ENCODE results near the gene ARHGAP15. TPM values are rescaled to one million over a fixed set of nuclear protein-coding genes. Genes with fewer than 3 reads are reported as not detected.

ARHGAP15 gene
- total and polyA plus RNA-seq, 5 donors from 2014 or later, result 242 to 285 (median 260) TPM

DNA sequence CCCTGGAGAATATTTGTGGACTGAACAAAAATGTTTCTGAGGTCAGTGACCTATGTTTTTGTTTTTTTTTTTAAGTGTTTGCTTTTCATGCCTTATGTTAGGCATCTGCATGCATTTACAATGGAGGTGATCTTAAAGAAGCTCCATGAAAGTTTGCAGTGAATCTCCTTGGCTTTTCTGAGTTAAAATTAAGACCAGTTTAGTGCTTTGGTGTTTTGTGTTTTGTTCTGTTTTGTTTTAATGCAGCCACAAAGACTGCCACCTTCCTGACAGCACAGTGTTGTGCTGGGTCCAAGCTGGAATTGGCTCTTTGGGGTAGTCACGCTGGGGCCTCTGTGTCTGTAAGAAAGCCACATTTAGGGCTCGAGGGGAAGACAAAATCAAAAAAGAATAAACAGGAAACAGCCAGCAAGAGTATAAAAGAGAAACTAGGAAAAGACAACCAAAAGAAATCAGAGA is 396.2 kb downstream of the ARHGAP15 start:
- H3K27me3 Mint-ChIP-seq, result no peaks in the 10 kb centered on the region
- peaks cover 22% of the 10 kb centered on the region for H3K36me3 ChIP-seq (ENCODE audit: control insufficient read depth, insufficient read depth, low read length)
- H3K4me1 ChIP-seq (ENCODE audit: control insufficient read depth, insufficient read depth, low read length, poor library complexity, severe bottlenecking), result peaks cover 13% of the 10 kb centered on the region
- peak in 1 of 3 donors; percentile 5 for DNase-seq
- H3K36me3 Mint-ChIP-seq, result peaks cover 53% of the 10 kb centered on the region
- peaks cover 46 to 64% (median 51%) of the 10 kb centered on the region in 4 donors for H3K4me1 Mint-ChIP-seq
- H3K27me3 ChIP-seq (ENCODE audit: control insufficient read depth, insufficient read depth, low read length), result no peaks in the 10 kb centered on the region
- peak overlapping the region in 2 of 4 donors; percentile 32 to 49 for H3K4me3 Mint-ChIP-seq
- no peak for ATAC-seq (ENCODE audit: low read depth in 2 of 2)
- no peak overlapping the region for H3K27ac ChIP-seq (ENCODE audit: insufficient read depth, low read length, poor library complexity, severe bottlenecking)
- no peaks in the 10 kb centered on the region for H3K9me3 Mint-ChIP-seq
- peak overlapping the region in 2 of 3 donors; percentile 33 to 81 for H3K27ac Mint-ChIP-seq
- H3K4me3 ChIP-seq (ENCODE audit: low read depth, low read length), result no peak overlapping the region
- H3K9me3 ChIP-seq (ENCODE audit: control insufficient read depth in 2 of 2, low read length in 2 of 2), result no peaks in the 10 kb centered on the region

GRCh38 chr2:143526498-143526897 is 397.3 kb downstream of the ARHGAP15 start:
- Mint-ChIP-seq H3K27me3 (no peaks in the 10 kb centered on the region), H3K4me3 (no peak overlapping the region), H3K9me3 (no peaks in the 10 kb centered on the region), H3K36me3 (peaks cover 45% of the 10 kb centered on the region), H3K27ac (peak overlapping the region in 1 of 3 donors; percentile 18), H3K4me1 (peaks cover 46 to 62% (median 51%) of the 10 kb centered on the region in 4 donors)
- DNase-seq, result no peak
- no peaks in the 10 kb centered on the region for H3K9me3 ChIP-seq (ENCODE audit: control insufficient read depth in 2 of 2, low read length in 2 of 2)
- no peak overlapping the region for H3K27ac ChIP-seq (ENCODE audit: insufficient read depth, low read length, poor library complexity, severe bottlenecking)
- H3K4me1 ChIP-seq (ENCODE audit: control insufficient read depth, insufficient read depth, low read length, poor library complexity, severe bottlenecking), result peaks cover 13% of the 10 kb centered on the region
- no peak for ATAC-seq (ENCODE audit: low read depth in 2 of 2)
- H3K36me3 ChIP-seq (ENCODE audit: control insufficient read depth, insufficient read depth, low read length), result peaks cover 13% of the 10 kb centered on the region
- no peak overlapping the region for H3K4me3 ChIP-seq (ENCODE audit: low read depth, low read length)
- H3K27me3 ChIP-seq (ENCODE audit: control insufficient read depth, insufficient read depth, low read length), result no peaks in the 10 kb centered on the region

DNA sequence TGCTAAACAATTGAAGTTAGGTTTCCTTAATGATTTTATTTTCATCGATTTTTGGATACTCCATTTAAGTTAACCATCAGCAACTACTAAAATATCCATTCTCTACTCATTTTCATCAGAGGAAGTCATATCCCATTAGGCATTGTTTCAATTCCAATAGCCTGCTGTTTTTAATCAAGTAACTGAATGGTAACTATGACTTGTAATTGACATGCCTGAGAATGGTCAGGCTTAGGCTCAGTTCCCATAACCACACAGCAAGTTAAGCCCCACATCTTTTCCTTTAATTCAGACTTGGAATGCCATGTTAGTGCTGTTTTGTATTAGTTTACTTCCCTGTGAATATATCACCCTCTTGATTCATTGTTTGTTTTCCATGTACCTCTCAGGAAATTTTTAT is 398.8 kb downstream of the ARHGAP15 start:
- no peaks in the 10 kb centered on the region for H3K9me3 ChIP-seq (ENCODE audit: control insufficient read depth in 2 of 2, low read length in 2 of 2)
- no peak for ATAC-seq (ENCODE audit: low read depth in 2 of 2)
- no peak for DNase-seq
- peaks cover 13% of the 10 kb centered on the region for H3K4me1 ChIP-seq (ENCODE audit: control insufficient read depth, insufficient read depth, low read length, poor library complexity, severe bottlenecking)
- Mint-ChIP-seq H3K27ac (no peak overlapping the region), H3K27me3 (no peaks in the 10 kb centered on the region), H3K4me1 (peaks cover 39 to 47% (median 42%) of the 10 kb centered on the region in 4 donors), H3K4me3 (no peak overlapping the region), H3K9me3 (no peaks in the 10 kb centered on the region), H3K36me3 (peaks cover 33% of the 10 kb centered on the region)
- no peak overlapping the region for H3K27ac ChIP-seq (ENCODE audit: insufficient read depth, low read length, poor library complexity, severe bottlenecking)
- no peak overlapping the region for H3K4me3 ChIP-seq (ENCODE audit: low read depth, low read length)
- no peaks in the 10 kb centered on the region for H3K27me3 ChIP-seq (ENCODE audit: control insufficient read depth, insufficient read depth, low read length)
- H3K36me3 ChIP-seq (ENCODE audit: control insufficient read depth, insufficient read depth, low read length), result peaks cover 16% of the 10 kb centered on the region

DNA sequence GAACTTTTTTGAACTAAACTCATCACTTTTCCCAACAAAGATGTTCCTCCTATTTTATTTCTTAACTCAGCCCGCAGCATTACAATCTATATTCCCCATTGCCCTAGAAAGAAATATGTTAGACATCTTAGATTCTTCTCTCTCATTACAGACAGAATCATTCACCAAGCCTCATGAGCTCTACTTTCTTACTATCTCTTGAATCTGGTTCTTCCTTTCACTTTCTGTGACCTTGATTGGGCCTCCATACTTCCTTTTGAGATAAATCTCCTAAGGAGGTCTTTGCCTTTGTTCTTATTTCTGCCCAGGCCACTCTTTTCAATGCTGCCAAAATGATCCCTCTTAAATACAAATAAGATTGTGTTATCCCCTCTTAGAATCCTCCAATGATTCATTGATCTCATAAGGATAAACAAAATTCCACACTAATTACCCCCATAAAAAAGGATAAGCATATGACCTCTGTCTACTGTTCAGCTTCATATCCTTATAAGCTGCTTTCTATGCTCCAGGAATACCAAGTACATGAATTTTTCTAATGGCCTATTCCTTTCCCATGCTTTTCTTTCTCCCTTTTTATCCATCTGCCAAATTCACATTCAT is 400.0 kb downstream of the ARHGAP15 start:
- no peak overlapping the region for H3K27ac ChIP-seq (ENCODE audit: insufficient read depth, low read length, poor library complexity, severe bottlenecking)
- no peaks in the 10 kb centered on the region for H3K27me3 Mint-ChIP-seq
- H3K36me3 Mint-ChIP-seq, result peaks cover 40% of the 10 kb centered on the region
- H3K9me3 Mint-ChIP-seq, result peaks cover 0 to 3% (median 0%) of the 10 kb centered on the region in 7 donors
- H3K27me3 ChIP-seq (ENCODE audit: control insufficient read depth, insufficient read depth, low read length), result no peaks in the 10 kb centered on the region
- H3K4me1 ChIP-seq (ENCODE audit: control insufficient read depth, insufficient read depth, low read length, poor library complexity, severe bottlenecking), result peaks cover 9% of the 10 kb centered on the region
- H3K4me3 Mint-ChIP-seq, result no peak overlapping the region
- H3K9me3 ChIP-seq (ENCODE audit: control insufficient read depth in 2 of 2, low read length in 2 of 2), result no peaks in the 10 kb centered on the region
- peak overlapping the region; percentile 23 to 29 (median 28) for H3K27ac Mint-ChIP-seq
- ATAC-seq (ENCODE audit: low read depth in 2 of 2) (no peak), DNase-seq (peak in 1 of 3 donors; percentile 17)
- peaks cover 21% of the 10 kb centered on the region for H3K36me3 ChIP-seq (ENCODE audit: control insufficient read depth, insufficient read depth, low read length)
- peaks cover 33 to 38% (median 36%) of the 10 kb centered on the region in 4 donors for H3K4me1 Mint-ChIP-seq
- H3K4me3 ChIP-seq (ENCODE audit: low read depth, low read length), result no peak overlapping the region

DNA sequence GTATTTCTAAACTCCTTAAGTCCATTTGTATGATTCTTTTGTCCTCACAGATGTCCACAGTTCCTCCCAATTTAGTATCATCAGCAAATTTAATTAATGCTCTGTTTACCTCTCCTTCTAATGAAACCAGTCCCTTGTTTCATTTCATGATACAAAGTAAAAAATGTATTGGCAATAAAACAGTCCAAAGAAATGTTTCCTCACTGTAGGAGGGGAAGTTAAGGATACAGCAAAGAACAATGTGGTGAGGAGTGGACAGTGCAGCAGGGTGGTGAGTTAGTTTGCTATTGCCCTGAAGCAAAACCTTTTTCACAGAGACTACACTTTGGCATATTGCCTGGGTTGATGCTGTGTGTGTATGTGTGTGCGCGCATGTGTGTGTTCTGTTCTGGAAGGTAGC is 401.5 kb downstream of the ARHGAP15 start:
- peaks cover 46% of the 10 kb centered on the region for H3K36me3 Mint-ChIP-seq
- DNase-seq (no peak), ATAC-seq (ENCODE audit: low read depth in 2 of 2) (no peak)
- Histone ChIP-seq H3K27me3 (ENCODE audit: control insufficient read depth, insufficient read depth, low read length) (no peaks in the 10 kb centered on the region), H3K4me1 (ENCODE audit: control insufficient read depth, insufficient read depth, low read length, poor library complexity, severe bottlenecking) (no peaks in the 10 kb centered on the region), H3K4me3 (ENCODE audit: low read depth, low read length) (no peak overlapping the region), H3K27ac (ENCODE audit: insufficient read depth, low read length, poor library complexity, severe bottlenecking) (no peak overlapping the region), H3K36me3 (ENCODE audit: control insufficient read depth, insufficient read depth, low read length) (peaks cover 27% of the 10 kb centered on the region), H3K9me3 (ENCODE audit: control insufficient read depth in 2 of 2, low read length in 2 of 2) (peaks cover 0 to 2% of the 10 kb centered on the region in 2 experiments)
- peaks cover 19 to 26% (median 21%) of the 10 kb centered on the region in 4 donors for H3K4me1 Mint-ChIP-seq
- H3K4me3 Mint-ChIP-seq, result no peak overlapping the region
- H3K27ac Mint-ChIP-seq, result no peak overlapping the region
- H3K9me3 Mint-ChIP-seq, result peaks cover 0 to 3% (median 0%) of the 10 kb centered on the region in 7 donors
- no peaks in the 10 kb centered on the region for H3K27me3 Mint-ChIP-seq

GRCh38 chr2:143532061-143532460 is 402.8 kb downstream of the ARHGAP15 start:
- H3K4me3 Mint-ChIP-seq, result no peak overlapping the region
- peaks cover 51% of the 10 kb centered on the region for H3K36me3 Mint-ChIP-seq
- peaks cover 16 to 24% (median 19%) of the 10 kb centered on the region in 4 donors for H3K4me1 Mint-ChIP-seq
- H3K27ac Mint-ChIP-seq, result no peak overlapping the region
- DNase-seq (no peak), ATAC-seq (ENCODE audit: low read depth in 2 of 2) (no peak)
- H3K9me3 Mint-ChIP-seq, result peaks cover 0 to 8% (median 2%) of the 10 kb centered on the region in 7 donors
- Histone ChIP-seq H3K4me1 (ENCODE audit: control insufficient read depth, insufficient read depth, low read length, poor library complexity, severe bottlenecking) (no peaks in the 10 kb centered on the region), H3K27ac (ENCODE audit: insufficient read depth, low read length, poor library complexity, severe bottlenecking) (no peak overlapping the region), H3K36me3 (ENCODE audit: control insufficient read depth, insufficient read depth, low read length) (peaks cover 27% of the 10 kb centered on the region), H3K4me3 (ENCODE audit: low read depth, low read length) (no peak overlapping the region), H3K27me3 (ENCODE audit: control insufficient read depth, insufficient read depth, low read length) (no peaks in the 10 kb centered on the region), H3K9me3 (ENCODE audit: control insufficient read depth in 2 of 2, low read length in 2 of 2) (peaks cover 0 to 2% of the 10 kb centered on the region in 2 experiments)
- no peaks in the 10 kb centered on the region for H3K27me3 Mint-ChIP-seq

DNA sequence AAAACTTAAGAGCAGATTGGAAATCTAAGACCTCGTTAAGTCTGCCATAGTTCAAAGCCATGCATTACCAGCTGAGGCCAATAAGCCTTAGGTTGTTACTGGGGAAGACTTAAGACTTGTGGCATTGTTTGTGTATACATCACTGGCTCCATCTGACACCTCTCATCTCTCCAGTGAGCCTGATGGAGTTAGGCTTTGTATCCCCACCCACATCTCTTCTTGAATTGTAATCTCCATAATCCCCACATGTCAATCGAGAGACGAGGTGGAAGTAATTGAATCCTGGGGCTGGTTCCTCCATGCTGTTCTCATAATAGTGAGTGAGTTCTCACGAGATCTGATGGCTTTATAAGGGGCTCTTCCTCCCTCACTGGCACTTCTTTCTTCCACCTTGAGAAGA is 404.6 kb downstream of the ARHGAP15 start:
- H3K36me3 Mint-ChIP-seq, result peaks cover 47% of the 10 kb centered on the region
- peaks cover 0 to 2% of the 10 kb centered on the region in 2 experiments for H3K9me3 ChIP-seq (ENCODE audit: control insufficient read depth in 2 of 2, low read length in 2 of 2)
- peaks cover 27% of the 10 kb centered on the region for H3K36me3 ChIP-seq (ENCODE audit: control insufficient read depth, insufficient read depth, low read length)
- H3K27ac Mint-ChIP-seq, result no peak overlapping the region
- no peaks in the 10 kb centered on the region for H3K27me3 ChIP-seq (ENCODE audit: control insufficient read depth, insufficient read depth, low read length)
- no peak overlapping the region for H3K4me3 Mint-ChIP-seq
- H3K27ac ChIP-seq (ENCODE audit: insufficient read depth, low read length, poor library complexity, severe bottlenecking), result no peak overlapping the region
- no peaks in the 10 kb centered on the region for H3K27me3 Mint-ChIP-seq
- H3K4me1 Mint-ChIP-seq, result peaks cover 10 to 27% (median 18%) of the 10 kb centered on the region in 4 donors
- no peak overlapping the region for H3K4me3 ChIP-seq (ENCODE audit: low read depth, low read length)
- peaks cover 0 to 11% (median 2%) of the 10 kb centered on the region in 7 donors for H3K9me3 Mint-ChIP-seq
- DNase-seq (no peak), ATAC-seq (ENCODE audit: low read depth in 2 of 2) (no peak)
- H3K4me1 ChIP-seq (ENCODE audit: control insufficient read depth, insufficient read depth, low read length, poor library complexity, severe bottlenecking), result no peaks in the 10 kb centered on the region

- peaks cover 27% of the 10 kb centered on the region for H3K36me3 ChIP-seq (ENCODE audit: control insufficient read depth, insufficient read depth, low read length)
- DNase-seq (no peak), ATAC-seq (ENCODE audit: low read depth in 2 of 2) (no peak)
- no peak overlapping the region for H3K4me3 ChIP-seq (ENCODE audit: low read depth, low read length)
- Mint-ChIP-seq H3K36me3 (peaks cover 48% of the 10 kb centered on the region), H3K9me3 (peaks cover 0 to 14% (median 2%) of the 10 kb centered on the region in 7 donors), H3K4me1 (peaks cover 0 to 20% (median 11%) of the 10 kb centered on the region in 4 donors), H3K4me3 (no peak overlapping the region), H3K27me3 (no peaks in the 10 kb centered on the region), H3K27ac (no peak overlapping the region)
- peaks cover 0 to 2% of the 10 kb centered on the region in 2 experiments for H3K9me3 ChIP-seq (ENCODE audit: control insufficient read depth in 2 of 2, low read length in 2 of 2)
- no peaks in the 10 kb centered on the region for H3K4me1 ChIP-seq (ENCODE audit: control insufficient read depth, insufficient read depth, low read length, poor library complexity, severe bottlenecking)
- no peaks in the 10 kb centered on the region for H3K27me3 ChIP-seq (ENCODE audit: control insufficient read depth, insufficient read depth, low read length)
- no peak overlapping the region for H3K27ac ChIP-seq (ENCODE audit: insufficient read depth, low read length, poor library complexity, severe bottlenecking)
Measured at GRCh38 chr2:143535802-143536201, 406.6 kb downstream of the ARHGAP15 start.

All from CD4-positive, CD25-positive, alpha-beta regulatory T cell (primary cell).